Right lobe of liver (tissue), 4 donors: ENCODE measurements around the gene SEPTIN10.

Experiments
- POLR2A ChIP-seq: fragments of 450-650 bp; IDR thresholded peaks from one replicate; pipeline ENCODE4 v1.6.1; 2017; ENCODE audit warnings: antibody characterized with exemption, mild to moderate bottlenecking
- TF ChIP-seq, protein P1 (sequence below), 4 donors: fragments of 200-600 bp in 3 of 4; fragments of 450-650 bp in 1 of 4; IDR thresholded peaks; one replicate each; pipeline versions ENCODE4 v1.5.1 to v1.8.0; 2016 to 2022; ENCODE audit warnings: antibody characterized with exemption in 4 of 4, mild to moderate bottlenecking in 2 of 4
- donor health status: DM: no; HTN: no; CAD: no.
- donor health status: DM: no; HTN: no; CAD: no.
- donor health status: DM: no; HTN: yes; CAD: no.

DNA sequence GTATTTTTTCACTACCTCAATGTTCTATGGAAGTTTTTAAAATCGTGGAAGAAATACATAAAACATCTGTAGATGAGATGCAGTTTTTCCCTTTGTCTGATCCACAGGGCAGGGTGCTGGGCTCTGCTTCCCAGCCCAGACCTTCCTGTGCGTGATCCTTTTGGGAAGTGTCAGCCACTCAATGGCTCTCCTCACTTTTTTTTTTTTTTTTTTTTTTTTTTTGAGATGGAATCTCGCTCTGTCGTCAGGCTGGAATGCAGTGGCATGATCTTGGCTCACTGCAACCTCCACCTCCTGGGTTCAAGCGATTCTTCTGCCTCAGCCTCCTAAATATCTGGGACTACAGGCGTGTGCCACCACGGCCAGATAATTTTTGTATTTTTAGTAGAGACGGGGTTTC is 33.2 kb upstream of the SEPTIN10 start:
- TF ChIP-seq POLR2A, result no peak
- TF ChIP-seq, protein P1, sequence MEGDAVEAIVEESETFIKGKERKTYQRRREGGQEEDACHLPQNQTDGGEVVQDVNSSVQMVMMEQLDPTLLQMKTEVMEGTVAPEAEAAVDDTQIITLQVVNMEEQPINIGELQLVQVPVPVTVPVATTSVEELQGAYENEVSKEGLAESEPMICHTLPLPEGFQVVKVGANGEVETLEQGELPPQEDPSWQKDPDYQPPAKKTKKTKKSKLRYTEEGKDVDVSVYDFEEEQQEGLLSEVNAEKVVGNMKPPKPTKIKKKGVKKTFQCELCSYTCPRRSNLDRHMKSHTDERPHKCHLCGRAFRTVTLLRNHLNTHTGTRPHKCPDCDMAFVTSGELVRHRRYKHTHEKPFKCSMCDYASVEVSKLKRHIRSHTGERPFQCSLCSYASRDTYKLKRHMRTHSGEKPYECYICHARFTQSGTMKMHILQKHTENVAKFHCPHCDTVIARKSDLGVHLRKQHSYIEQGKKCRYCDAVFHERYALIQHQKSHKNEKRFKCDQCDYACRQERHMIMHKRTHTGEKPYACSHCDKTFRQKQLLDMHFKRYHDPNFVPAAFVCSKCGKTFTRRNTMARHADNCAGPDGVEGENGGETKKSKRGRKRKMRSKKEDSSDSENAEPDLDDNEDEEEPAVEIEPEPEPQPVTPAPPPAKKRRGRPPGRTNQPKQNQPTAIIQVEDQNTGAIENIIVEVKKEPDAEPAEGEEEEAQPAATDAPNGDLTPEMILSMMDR (IDR thresholded peaks at IDR 0.05), result no peak
